GM20431 (cell line): ENCODE data around the gene ADCY5.

Source experiments
- in situ Hi-C: fragments of 300-500 bp; cut with MseI, MboI; formaldehyde crosslinking; loops from one replicate; pipeline ENCODE4 v1.15.0; 2020; ENCODE audit warnings: low sequenced_read_pairs; ENCODE audit not compliant: unreplicated experiment

Gene ADCY5

DNA sequence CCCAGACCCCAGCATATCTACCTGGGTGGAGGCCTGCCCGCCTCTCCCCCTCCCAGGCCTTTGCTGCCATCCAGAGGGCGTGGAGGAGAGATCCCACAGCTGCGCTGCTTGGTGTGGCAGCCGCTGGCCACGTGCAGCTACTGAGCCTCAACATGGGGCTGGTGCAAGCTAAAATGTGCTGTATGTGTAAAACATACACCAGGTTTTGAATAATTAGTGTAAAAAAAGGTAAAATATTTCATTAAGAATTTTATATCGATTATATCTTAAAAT, 151.3 kb downstream of the ADCY5 start:
- in situ Hi-C loops: no loop called here

GRCh38 chr3:123296836-123297626, 151.9 kb downstream of the ADCY5 start:
- in situ Hi-C loops: no loop called here

DNA sequence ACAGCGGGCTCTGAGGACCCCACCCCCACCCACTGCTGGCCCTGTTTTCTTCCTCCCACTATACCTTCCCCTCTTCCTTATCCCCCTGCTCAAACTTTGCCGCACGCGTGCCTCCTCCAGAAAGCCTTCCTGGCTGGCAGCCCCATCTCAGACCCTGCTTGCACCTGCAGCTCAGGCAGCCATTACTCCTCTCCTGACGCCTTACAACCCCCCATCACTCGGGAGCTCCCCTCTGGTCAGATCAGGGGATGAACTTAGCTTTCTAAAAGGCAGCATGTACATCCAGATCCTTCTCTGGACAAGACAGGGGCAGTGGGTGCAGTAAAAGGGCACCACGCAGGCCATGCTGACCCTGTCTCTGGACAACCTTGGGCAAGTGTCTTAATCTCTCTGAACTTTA, 152.6 kb downstream of the ADCY5 start:
- in situ Hi-C loops: no loop called here

- in situ Hi-C loops: no loop called here
Observed at GRCh38 chr3:123295901-123296250, 153.0 kb downstream of the ADCY5 start.

DNA sequence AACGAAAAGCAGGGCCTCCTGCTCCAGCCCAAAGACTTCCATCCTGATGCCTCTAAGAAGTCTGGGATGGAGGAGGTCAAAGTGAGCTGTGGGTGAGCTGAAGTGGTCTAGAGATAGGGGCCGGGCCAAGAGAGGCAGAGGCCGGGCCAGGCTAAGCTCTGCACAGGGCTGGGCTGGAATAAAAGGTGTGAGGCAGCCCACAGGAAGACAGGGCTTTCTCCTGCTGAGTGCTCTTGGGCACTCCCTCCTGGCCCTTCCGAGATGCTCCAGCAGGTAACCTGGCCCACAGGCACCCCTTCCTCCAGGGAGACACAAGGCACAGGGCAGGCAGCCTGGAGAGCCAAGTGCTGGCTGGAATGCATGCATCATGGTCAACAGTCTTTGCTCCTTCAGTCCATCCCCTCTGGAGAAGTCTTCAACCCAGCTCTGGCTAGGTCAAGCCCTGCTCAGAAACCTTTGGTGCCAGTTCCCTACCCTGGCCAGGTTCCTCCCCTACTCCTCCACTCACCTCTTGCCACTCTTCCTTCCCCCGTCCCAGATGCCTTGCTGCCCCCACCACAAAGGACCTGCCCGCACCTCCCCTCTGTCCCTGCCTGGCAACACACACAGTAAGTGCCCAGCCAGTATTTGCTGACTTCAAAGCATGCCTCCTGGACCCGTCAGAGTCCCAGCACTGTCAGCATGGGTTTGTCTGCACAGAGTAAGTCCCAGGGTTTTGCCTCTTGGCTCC, 153.6 kb downstream of the ADCY5 start:
- in situ Hi-C loops: no loop called here

DNA sequence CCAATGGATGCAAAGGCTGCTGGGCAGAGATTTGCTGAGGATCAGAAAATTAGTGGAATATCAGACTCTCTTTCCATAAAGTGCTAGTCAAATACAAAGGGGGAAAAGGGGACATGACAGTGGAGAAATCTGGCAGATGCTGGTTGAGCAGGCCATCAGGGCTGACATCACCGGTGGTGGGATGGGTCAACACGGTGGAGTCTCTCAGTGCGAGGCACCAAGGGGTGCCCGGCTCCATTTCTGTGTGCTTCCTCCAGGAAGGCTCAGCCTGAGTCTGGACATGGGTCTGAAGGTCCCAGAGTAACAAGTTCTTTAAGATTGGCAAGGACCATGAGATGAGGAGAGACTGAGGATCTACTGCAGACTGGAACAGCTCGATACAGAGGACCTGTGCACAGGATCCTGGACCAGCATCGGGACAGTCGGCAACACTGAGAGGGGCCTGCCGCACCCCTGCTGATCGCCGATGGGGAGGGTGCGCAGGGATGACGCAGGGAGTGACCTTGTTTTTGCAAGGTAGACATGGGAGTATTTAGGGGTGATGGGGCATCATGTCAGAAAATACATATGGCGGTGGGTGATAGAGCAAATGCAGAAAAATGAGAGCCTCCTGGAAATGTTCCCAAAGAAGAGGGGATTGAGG, 154.5 kb downstream of the ADCY5 start:
- in situ Hi-C loops: no loop called here

- in situ Hi-C loops: no loop called here
Observed at GRCh38 chr3:123292321-123293310, 156.3 kb downstream of the ADCY5 start.

DNA sequence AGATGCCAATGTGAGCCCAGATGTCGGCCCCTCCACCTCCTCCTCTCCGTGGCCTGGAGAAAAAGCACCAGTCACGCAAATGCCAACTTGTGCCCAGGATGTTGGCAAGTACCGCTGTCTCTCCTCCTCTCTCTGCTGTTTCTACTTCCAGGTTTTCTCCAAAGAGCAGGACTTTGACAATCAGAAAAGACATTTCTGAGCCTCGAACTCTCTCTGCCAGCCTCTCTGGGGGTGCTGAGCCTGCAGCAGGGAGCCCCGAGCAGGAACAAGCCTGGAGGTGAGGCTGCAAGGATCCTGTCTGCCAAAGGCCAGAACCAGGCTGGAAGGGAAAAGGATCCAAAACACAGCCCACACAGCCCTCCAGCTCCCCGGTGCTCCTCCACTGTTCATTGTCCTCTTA, 157.5 kb downstream of the ADCY5 start:
- in situ Hi-C loops: no loop called here

- in situ Hi-C loops: no loop called here
Observed at GRCh38 chr3:123290962-123291361, 157.9 kb downstream of the ADCY5 start.

DNA sequence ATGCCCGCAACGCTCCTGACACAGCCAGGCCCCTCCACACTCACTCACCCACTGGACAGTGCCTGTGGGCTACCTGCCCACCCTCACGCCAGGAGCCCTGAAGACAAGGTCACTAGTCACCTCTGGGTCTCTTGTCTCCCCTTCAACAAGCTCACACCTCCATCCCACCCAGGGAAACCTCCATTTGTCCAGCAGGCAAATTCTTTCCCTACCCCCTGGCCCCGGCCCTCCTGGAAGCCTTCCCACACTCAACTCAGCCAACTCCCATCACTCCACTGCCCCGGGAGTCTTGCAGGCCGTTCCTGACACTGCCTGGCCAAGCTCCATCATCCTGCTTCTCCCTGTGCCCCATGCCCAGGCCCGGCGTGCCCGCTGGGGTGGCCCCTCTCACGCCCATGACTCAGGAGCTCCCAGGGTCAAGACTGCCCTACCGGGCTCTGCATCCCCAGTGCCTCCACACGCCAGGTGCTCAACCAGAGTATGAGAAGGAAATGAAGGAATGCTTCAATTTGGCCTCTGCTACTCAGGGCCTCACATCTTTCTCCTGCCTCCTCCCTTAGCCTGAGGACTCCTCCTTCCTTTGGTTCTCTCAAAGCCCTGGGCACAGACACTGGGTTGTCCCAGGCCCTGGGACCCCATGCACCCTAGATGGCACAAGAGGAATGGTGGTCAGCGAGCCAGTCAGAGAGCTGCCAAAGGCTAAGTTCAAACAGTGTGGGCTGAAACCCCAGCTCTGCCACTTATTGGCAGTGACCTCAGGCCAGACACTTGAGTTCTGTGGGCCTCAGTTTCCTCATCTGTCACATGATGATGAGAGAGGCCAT, 158.6 kb downstream of the ADCY5 start:
- in situ Hi-C loops: no loop called here

DNA sequence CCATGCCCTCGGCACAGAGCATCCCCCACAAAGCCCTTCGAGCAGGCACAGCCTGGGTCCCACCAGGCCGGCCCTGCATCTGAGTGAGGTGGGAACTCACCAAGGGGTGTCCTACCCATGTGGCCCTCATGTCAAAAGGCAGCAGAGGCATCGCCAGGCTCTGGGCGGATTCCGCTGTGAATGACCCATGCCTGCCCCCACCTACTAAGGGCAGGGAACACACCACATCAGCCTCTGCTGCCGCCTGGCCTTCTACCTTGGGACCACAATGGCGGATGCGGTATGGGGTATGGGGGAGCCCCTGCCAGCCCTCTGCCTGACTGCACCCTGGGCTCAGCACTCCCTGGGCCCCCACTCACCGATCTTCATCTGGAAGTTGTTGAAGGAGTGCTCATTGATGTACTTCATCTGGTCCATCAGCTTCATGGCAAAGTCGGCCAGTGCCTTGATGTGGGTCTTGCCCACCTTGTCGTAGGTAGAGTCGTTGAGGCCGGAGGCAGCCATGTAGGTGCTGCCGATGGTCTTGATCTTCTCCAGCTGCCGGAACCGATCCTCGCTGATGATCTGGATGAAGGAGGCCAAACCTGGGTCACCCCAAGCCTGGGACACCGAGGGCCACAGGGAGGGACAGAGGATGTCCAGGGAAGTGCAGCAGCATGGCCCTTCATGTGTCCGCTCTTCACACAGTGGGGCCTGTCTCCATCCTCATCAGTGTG, 159.3 kb downstream of the ADCY5 start:
- in situ Hi-C loops: no loop called here

GRCh38 chr3:123287962-123288302, 161.0 kb downstream of the ADCY5 start:
- in situ Hi-C loops: no loop called here

DNA sequence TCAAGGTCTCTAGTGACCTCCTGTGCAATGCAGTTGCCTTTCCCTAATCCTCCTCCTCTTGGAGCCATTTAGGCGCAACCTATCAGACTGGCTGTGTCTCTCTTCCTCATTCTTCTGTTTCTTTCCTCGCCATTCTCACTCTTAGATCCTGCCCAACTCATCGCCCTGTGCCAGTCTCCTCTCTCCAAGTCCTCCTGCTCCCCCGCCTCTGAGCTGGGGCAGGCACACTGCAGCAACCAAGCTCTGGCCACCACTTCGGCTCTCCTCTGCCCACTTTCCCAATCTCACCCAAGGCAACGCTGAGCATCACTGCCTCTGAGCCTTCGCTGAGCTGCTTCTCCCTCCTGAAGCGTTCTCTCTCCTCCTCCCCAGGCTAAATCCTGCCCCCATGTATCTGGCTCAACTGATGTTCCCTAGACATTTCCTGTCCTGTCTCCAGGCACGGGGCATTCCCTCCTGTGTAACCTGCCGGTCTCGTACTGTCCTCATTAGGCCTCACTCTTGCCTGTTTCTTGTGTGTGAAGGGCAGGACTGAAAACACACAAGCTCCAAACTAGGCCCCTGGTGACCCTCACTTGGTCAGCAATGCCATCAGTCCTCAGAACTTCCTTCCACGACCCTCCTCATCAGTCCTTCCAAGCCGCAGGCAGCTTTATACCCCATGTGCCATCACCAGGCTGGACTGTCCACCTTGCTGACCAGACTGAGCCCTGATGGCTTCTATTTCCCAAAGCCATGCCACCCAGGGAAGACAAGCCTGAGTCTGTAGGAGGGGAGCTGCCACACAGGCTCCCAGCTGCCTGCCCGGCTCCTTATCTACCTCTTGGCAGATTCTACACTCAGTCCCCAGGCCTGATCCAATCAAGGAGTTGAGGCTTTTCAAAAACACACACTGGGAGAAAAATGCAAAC, 161.6 kb downstream of the ADCY5 start:
- in situ Hi-C loops: no loop called here

DNA sequence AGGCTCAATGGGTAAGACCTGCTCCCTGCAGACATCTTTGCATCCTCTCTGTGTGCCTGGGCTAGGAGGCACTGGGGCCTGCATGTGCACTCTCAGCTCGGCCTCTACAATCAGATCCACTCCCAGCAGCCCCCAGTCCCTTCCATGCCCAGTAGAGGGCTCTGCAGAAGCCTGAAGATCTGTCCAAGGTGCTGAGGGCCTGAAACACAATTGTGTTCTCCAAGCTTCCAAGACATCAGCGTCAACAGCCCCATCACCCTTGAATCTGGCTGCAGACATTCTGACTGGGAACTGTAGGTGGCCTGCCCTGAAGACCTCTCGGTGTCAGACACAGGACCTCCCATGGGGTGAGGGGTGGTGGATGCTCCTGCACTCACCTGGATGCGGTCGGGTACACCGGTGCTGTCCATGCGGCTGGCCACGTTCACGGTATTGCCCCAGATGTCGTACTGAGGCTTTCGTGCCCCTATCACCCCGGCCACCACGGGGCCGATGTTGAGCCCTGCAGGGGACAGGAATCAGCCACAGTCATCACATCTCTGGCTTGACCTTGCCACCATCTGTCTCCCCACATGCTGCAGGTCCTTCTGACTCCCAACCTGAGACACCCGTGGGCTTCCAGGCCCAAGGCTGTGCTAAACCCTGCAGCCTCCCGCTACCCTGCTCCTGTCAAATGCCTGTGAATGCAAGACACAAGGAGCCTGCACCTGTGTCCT, 162.4 kb downstream of the ADCY5 start:
- in situ Hi-C loops: no loop called here

- in situ Hi-C loops: no loop called here
Observed at GRCh38 chr3:123285931-123286307, 163.0 kb downstream of the ADCY5 start.

GRCh38 chr3:123285479-123285878, 163.4 kb downstream of the ADCY5 start:
- in situ Hi-C loops: no loop called here

DNA sequence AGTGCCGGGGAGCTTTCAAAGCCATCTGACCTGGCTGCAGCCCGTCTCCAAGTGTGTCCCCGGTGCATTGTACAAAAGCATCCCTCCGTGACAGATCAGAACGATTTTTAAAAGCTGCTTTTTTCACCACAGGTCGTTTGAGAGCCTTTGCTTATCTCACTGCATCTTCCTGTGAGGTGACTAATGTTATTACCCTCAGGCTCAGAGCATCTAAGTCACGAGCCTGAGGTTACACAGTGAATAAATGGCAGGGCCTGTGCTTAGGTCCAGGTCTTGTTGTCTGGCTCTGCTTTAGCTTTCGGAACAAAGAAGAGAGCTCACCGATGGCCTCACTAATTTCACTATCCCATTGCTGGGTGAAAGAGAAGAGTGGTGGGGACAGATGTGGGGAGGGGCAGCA, 163.8 kb downstream of the ADCY5 start:
- in situ Hi-C loops: no loop called here
